NCI-H82 treated with DMSO at 0.1 percent for 48 hours (cell line): ENCODE measurements around the gene HSD17B4.
"Not testable (repeated sequence)": the region's sequence is repeated elsewhere in the genome, so short reads cannot be mapped to it uniquely, and the experiment has no call there.

Experiments
- DNase-seq: peaks from one replicate; lab custom pipeline; 2025; ENCODE audit not compliant: unreplicated experiment; lab: John Stamatoyannopoulos, UW

HSD17B4 gene, protein sequence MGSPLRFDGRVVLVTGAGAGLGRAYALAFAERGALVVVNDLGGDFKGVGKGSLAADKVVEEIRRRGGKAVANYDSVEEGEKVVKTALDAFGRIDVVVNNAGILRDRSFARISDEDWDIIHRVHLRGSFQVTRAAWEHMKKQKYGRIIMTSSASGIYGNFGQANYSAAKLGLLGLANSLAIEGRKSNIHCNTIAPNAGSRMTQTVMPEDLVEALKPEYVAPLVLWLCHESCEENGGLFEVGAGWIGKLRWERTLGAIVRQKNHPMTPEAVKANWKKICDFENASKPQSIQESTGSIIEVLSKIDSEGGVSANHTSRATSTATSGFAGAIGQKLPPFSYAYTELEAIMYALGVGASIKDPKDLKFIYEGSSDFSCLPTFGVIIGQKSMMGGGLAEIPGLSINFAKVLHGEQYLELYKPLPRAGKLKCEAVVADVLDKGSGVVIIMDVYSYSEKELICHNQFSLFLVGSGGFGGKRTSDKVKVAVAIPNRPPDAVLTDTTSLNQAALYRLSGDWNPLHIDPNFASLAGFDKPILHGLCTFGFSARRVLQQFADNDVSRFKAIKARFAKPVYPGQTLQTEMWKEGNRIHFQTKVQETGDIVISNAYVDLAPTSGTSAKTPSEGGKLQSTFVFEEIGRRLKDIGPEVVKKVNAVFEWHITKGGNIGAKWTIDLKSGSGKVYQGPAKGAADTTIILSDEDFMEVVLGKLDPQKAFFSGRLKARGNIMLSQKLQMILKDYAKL

DNA sequence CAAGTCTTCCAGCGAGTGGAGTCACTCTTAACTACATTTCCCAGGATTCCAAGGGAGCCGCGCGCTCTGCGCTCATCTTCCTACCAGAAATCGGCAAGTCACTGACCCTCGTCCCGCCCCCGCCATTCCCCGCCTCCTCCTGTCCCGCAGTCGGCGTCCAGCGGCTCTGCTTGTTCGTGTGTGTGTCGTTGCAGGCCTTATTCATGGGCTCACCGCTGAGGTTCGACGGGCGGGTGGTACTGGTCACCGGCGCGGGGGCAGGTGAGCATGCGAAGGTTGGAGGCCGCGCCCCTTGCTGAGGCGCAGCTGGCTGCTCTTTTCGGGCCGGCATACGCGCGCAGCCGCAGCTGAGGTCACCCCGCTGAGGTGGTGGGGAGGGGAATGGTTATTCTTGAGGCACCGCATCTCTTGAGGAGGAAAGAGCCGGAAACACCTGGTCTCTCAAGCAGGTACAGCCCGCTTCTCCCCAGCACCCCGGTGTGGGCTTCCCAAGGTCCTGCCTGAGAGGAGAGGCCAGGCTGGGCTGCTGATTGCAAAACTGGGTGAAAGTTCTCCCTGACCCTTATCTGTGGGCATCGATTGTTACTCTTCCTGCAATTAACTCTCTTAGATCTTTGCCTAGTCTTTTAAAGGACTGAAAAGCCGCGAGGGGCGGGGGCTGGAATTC, at the start of gene HSD17B4:
Gene HSD17B4 (plus strand): TSS at position 125 of the 667 bp plus-strand sequence. CDS start 79 bp downstream, at position 204.
- peak; percentile 52 for DNase-seq

- no peak for DNase-seq
Observed at GRCh38 chr5:119402555-119402954, 49.7 kb upstream of the HSD17B4 start.

GRCh38 chr5:119404033-119404432, 48.3 kb upstream of the HSD17B4 start:
- DNase-seq: no peak

GRCh38 chr5:119405419-119405818, 46.9 kb upstream of the HSD17B4 start:
- DNase-seq: no peak

GRCh38 chr5:119406551-119407110, 45.7 kb upstream of the HSD17B4 start:
- DNase-seq: no peak

- DNase-seq: no peak
Observed at GRCh38 chr5:119409235-119409815, 43.0 kb upstream of the HSD17B4 start.

DNA sequence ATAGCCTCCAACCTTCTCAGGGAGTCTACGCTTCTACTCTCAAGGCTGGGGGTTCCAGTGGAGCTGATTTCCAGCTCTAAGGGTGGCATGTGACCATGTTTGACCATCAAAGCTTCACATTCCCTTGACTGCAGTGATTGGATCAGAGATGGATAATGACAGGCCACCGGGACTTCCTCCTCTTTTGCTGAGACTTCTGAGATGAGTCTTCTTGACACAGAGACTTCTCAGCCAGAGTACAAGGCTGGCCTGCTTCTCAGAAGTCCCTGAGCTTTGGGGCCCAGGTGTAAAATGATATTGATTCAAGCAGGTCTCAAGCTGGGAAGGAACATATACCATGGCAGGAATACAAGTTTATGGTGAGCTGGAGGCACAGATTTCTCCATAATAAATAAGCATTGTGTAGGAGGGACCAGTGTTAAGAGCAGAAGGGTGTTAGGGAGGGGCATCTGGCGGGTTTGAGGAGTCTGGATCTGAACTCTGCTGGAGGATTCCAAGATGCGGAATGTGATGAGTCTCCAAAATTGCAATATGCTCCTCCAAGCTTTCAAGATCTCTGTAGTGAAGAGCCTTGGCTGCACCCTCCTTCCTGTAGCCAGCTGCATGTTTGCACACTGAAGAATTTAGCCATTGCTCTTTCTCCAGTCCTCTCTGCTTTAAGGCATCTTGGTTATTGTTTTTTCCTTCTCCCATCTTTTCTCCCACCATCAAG, 41.7 kb upstream of the HSD17B4 start:
- DNase-seq: no peak

- peak; percentile 63 for DNase-seq
Observed at GRCh38 chr5:119411361-119412278, 40.7 kb upstream of the HSD17B4 start.

- DNase-seq: no peak
Observed at GRCh38 chr5:119412279-119413227, 39.7 kb upstream of the HSD17B4 start.

DNA sequence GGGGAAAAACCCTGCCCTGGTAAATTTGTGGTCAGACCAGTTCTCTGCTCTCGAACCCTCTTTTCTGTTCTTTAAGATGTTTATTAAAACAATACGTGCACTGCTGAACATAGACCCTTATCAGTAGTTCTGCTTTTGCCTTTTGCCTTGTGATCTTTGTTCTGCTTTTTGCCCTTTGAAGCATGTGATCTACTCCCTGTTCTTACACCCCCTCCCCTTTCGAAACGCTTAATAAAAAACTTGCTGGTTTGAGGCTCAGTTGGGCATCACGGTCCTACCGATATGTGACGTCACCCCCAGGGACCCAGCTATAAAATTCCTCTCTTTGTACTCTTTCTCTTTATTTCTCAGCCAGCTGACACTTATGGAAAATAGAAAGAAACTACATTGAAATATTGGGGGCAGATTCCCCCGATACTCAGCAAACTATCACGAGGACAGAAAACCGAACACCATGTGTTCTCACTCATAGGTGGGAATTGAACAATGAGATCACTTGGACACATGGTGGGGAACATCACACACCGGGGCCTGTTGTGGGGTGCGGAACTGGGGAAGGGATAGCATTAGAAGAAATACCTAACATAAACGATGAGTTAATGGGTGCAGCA, 38.1 kb upstream of the HSD17B4 start:
- DNase-seq: not testable (repeated sequence)

GRCh38 chr5:119417891-119418605, 34.2 kb upstream of the HSD17B4 start:
- DNase-seq: peak; percentile 47

DNA sequence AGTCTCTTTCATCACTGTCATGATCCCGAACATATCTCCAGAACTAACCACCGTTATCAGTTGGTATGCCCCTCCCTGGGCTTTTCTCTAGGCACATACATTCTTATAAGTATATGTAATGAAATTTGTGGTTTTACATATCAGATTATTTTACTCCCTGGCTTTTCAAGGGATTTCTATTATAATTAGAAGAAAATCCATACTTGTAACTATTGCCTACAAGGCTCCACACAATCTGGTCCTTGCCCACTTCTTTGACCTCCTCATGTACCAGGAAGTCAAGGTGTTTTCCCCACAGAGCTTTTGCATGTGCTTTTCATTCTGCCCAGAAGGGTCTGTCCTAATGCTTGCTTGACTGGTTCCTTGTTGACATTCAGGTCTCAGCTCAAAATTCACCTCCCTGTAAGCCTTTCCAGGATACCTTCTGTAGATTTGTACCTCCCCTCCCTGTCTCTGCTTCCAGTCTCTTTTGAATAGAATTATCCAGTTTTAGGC, 33.6 kb upstream of the HSD17B4 start:
- no peak for DNase-seq

DNA sequence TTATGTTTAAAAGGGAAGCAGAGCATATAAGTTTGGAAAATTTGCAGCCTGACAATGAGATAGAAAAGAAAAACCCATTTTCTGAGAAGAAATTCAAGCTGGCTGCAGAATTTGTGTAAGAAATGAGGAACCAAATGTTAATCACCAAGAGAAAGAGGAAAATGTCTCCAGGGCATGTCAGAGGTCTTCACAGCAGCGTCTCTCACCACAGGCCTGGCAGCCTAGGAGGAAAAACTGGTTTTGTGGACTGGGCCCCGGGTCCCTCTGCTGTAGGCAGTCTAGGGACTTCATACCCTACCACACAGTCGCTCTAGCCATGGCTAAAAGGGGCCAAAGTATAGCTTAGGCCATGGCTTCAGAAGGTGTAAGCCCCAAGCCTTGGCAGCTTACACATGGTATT, 32.1 kb upstream of the HSD17B4 start:
- no peak for DNase-seq

DNA sequence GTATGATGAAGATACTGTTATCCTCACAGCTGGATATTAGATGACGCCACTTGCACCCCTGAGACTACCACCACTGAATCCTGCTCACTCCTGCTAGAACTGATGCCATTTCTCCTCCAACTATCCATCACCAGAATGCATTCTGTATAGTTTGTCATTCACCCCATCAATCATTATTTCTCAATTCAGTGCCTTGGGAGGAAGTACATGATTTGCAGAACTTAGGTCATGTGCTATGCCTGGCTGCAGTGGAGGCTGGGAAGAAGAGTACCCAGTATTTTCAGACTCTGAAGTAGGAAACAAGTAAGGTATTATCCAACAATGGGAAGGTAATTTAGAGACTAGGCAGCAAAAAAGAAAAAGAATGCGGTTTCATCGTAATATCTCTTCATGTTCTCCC, 26.2 kb upstream of the HSD17B4 start:
- DNase-seq: no peak

DNA sequence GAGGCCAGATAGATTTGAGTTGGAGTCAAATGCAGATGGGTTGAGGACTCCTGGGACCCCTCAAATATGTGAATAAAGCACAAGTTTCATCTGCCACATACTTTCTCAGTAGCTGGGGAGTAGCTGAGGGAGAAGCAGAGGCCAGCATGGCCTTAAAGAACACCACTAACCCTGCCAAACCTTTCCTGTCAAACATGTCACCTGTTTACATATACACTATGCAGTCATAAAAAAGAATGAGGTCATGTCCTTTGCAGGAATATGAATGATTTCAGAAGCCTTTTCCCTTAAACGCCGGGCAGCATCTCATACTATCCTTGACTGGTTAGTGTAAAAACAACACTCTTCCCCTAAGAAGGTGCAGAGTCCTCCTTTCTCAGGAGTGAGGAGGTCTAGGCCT, 25.2 kb upstream of the HSD17B4 start:
- no peak for DNase-seq

DNA sequence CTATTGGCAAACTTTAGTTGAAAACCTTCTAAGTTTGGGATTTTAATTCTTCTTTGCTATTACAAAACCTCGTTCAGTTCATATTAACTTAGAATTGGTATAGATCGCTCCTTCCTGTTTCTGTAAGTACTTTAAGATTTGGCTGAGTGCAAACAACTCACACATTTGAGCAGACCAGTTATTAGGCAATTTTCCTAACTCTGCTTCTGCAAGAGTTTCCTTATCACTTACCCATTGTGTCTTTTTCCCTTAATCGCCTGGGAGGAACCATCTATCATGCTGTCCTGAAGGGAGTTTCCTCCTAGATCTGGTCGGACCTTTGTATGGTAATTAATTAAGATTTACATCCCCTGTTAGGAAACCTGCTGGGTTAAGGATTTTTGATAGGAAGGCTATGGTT, 24.7 kb upstream of the HSD17B4 start:
- not testable (repeated sequence) for DNase-seq

GRCh38 chr5:119428166-119428565, 24.1 kb upstream of the HSD17B4 start:
- DNase-seq: not testable (repeated sequence)
